ENCODE data around the gene TNFRSF21. TPM values are rescaled to one million over a fixed set of nuclear protein-coding genes. Genes with fewer than 3 reads are reported as not detected.
A peak's percentile ranks its signal among the peaks of the same experiment; 100 is the strongest.
"Not testable (repeated sequence)": the region's sequence is repeated elsewhere in the genome, so short reads cannot be mapped to it uniquely, and the experiment has no call there.

The TNFRSF21 gene
- 60.7 and 120 TPM in 2 replicates for total RNA-seq

GRCh38 chr6:47309291-47310130 lies at the start of gene TNFRSF21:
Gene TNFRSF21 (minus strand): TSS chr6:47309905. CDS start chr6:47309511, 394 bp downstream.
- peak; percentile 87 to 94 for DNase-seq (ENCODE audit: low read depth in 2 of 2)

- DNase-seq (ENCODE audit: low read depth in 2 of 2), result no peak
These were observed 48.9 kb upstream of the TNFRSF21 start for GRCh38 chr6:47358440-47359225.

GRCh38 chr6:47357827-47358226 lies 48.1 kb upstream of the TNFRSF21 start:
- DNase-seq (ENCODE audit: low read depth in 2 of 2), result no peak

GRCh38 chr6:47355496-47355895 lies 45.8 kb upstream of the TNFRSF21 start:
- no peak for DNase-seq (ENCODE audit: low read depth in 2 of 2)

GRCh38 chr6:47353871-47354270 lies 44.2 kb upstream of the TNFRSF21 start:
- peak in 1 of 2 donors; percentile 48 for DNase-seq (ENCODE audit: low read depth in 2 of 2)

- DNase-seq (ENCODE audit: low read depth in 2 of 2), result no peak
These were observed 43.3 kb upstream of the TNFRSF21 start for GRCh38 chr6:47352966-47353365.

GRCh38 chr6:47352194-47352920 lies 42.7 kb upstream of the TNFRSF21 start:
- DNase-seq (ENCODE audit: low read depth in 2 of 2), result no peak

GRCh38 chr6:47351621-47352020 lies 41.9 kb upstream of the TNFRSF21 start:
- DNase-seq (ENCODE audit: low read depth in 2 of 2), result no peak

GRCh38 chr6:47349931-47350330 lies 40.2 kb upstream of the TNFRSF21 start:
- no peak for DNase-seq (ENCODE audit: low read depth in 2 of 2)

GRCh38 chr6:47348316-47348863 lies 38.7 kb upstream of the TNFRSF21 start:
- DNase-seq (ENCODE audit: low read depth in 2 of 2), result no peak

- no peak for DNase-seq (ENCODE audit: low read depth in 2 of 2)
These were observed 36.1 kb upstream of the TNFRSF21 start for GRCh38 chr6:47345761-47346160.

GRCh38 chr6:47344022-47344421 lies 34.3 kb upstream of the TNFRSF21 start:
- DNase-seq (ENCODE audit: low read depth in 2 of 2), result peak in 1 of 2 donors; percentile 5

- no peak for DNase-seq (ENCODE audit: low read depth in 2 of 2)
These were observed 33.9 kb upstream of the TNFRSF21 start for GRCh38 chr6:47343600-47343999.

- no peak for DNase-seq (ENCODE audit: low read depth in 2 of 2)
These were observed 33.1 kb upstream of the TNFRSF21 start for GRCh38 chr6:47342824-47343223.

- no peak for DNase-seq (ENCODE audit: low read depth in 2 of 2)
These were observed 27.8 kb upstream of the TNFRSF21 start for GRCh38 chr6:47337519-47337918.

GRCh38 chr6:47336334-47336733 lies 26.6 kb upstream of the TNFRSF21 start:
- no peak for DNase-seq (ENCODE audit: low read depth in 2 of 2)

GRCh38 chr6:47335466-47335865 lies 25.8 kb upstream of the TNFRSF21 start:
- peak; percentile 7 to 30 for DNase-seq (ENCODE audit: low read depth in 2 of 2)

- DNase-seq (ENCODE audit: low read depth in 2 of 2), result no peak
These were observed 24.6 kb upstream of the TNFRSF21 start for GRCh38 chr6:47334334-47334733.

- not testable (repeated sequence) for DNase-seq (ENCODE audit: low read depth in 2 of 2)
These were observed 18.9 kb upstream of the TNFRSF21 start for GRCh38 chr6:47328606-47329005.

- not testable (repeated sequence) for DNase-seq (ENCODE audit: low read depth in 2 of 2)
These were observed 18.4 kb upstream of the TNFRSF21 start for GRCh38 chr6:47328139-47328538.

GRCh38 chr6:47323887-47324286 lies 14.2 kb upstream of the TNFRSF21 start:
- DNase-seq (ENCODE audit: low read depth in 2 of 2), result no peak

- DNase-seq (ENCODE audit: low read depth in 2 of 2), result no peak
These were observed 13.6 kb upstream of the TNFRSF21 start for GRCh38 chr6:47323321-47323720.
